HCT116 (cell line): ENCODE measurements around the gene SHROOM3.

Experiments
- ELF1 ChIP-seq: IDR thresholded peaks from 2 replicates; pipeline ENCODE4 v1.6.1; 2012; ENCODE audit warnings: low read depth, borderline replicate concordance
- EZH2 ChIP-seq: fragments of 200-600 bp; sonication (generic); IDR thresholded peaks from 2 replicates; pipeline ENCODE4 v1.6.1; 2017; ENCODE audit warnings: antibody characterized with exemption, mixed run types
- JUND ChIP-seq: IDR thresholded peaks from 2 replicates; pipeline ENCODE4 v1.6.1; 2012
- POLR2A ChIP-seq: IDR thresholded peaks from 2 replicates; pipeline ENCODE4 v1.7.0; 2011; ENCODE audit warnings: borderline replicate concordance; ENCODE audit not compliant: insufficient read depth, insufficient read length; ENCODE audit errors: extremely low read depth
- RAD21 ChIP-seq: IDR thresholded peaks from 2 replicates; pipeline ENCODE4 v1.6.1; 2012; ENCODE audit warnings: low read depth, mild to moderate bottlenecking
- SP1 ChIP-seq: IDR thresholded peaks from 2 replicates; pipeline ENCODE4 v1.6.1; 2012; ENCODE audit warnings: low read depth
- TF ChIP-seq, protein P1 (sequence below), 3 experiments: fragments of 200-600 bp in 1 of 3; sonication (generic) in 1 of 3; IDR thresholded peaks in 2 of 3; conservative IDR thresholded peaks in 1 of 3; 2 replicates each; pipeline ENCODE4 v1.5.1; 2012 to 2017; ENCODE audit warnings: low read depth in 2 of 3, low read length in 2 of 3, antibody characterized with exemption in 1 of 3, borderline replicate concordance in 1 of 3, control low read depth in 1 of 3, mild to moderate bottlenecking in 1 of 3, mixed read lengths in 1 of 3, mixed run types in 1 of 3, moderate library complexity in 1 of 3; ENCODE audit not compliant: insufficient read depth in 1 of 3

DNA sequence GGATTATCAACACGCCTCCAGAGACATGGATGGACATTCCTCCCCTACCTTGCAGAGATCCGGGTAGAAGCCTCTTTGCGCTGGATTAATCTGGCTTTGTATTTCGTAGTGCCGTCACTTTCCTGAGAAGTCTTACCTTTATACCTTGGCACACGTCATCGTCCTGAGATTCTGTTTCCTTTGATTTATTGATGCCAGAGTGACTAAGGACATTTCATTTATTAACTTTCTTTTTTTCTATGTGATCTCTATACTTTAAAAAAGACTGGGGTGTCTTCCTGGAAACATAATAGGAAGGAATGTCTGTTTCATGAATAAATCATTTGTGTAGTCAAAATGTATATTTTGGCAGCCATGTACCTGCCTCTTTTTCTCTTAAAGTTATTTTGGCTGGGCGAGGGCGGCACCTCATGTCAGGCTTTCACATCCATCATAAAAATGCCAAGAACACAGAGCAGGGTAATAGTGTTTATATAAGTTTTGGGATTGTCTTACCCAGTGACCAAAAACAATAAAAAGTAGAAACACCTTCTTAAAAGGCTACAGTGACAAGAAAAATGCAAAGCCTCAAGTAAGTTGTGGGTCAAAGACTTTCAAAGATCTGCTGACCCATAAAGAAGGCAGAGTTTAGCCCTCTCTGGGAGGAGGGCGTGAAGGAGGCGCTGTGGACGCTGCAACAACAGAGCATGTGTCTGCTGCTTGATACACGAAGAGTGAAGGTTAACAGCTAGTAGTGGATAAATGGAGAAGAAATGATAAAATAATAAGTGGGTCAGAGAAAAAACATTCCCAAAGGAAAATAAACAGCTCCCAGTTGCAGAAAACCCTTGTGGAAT lies 124.4 kb downstream of the SHROOM3 start:
- TF ChIP-seq, protein P1, sequence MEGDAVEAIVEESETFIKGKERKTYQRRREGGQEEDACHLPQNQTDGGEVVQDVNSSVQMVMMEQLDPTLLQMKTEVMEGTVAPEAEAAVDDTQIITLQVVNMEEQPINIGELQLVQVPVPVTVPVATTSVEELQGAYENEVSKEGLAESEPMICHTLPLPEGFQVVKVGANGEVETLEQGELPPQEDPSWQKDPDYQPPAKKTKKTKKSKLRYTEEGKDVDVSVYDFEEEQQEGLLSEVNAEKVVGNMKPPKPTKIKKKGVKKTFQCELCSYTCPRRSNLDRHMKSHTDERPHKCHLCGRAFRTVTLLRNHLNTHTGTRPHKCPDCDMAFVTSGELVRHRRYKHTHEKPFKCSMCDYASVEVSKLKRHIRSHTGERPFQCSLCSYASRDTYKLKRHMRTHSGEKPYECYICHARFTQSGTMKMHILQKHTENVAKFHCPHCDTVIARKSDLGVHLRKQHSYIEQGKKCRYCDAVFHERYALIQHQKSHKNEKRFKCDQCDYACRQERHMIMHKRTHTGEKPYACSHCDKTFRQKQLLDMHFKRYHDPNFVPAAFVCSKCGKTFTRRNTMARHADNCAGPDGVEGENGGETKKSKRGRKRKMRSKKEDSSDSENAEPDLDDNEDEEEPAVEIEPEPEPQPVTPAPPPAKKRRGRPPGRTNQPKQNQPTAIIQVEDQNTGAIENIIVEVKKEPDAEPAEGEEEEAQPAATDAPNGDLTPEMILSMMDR (IDR thresholded peaks at IDR 0.05 in 2 of 3, conservative IDR thresholded peaks at IDR 0.05 in 1 of 3; ENCODE audit: borderline replicate concordance in 1 of 3, insufficient read depth in 1 of 3, low read depth in 2 of 3, low read length in 2 of 3) = no peak
- TF ChIP-seq ELF1 = no peak
- TF ChIP-seq EZH2 = no peak
- TF ChIP-seq JUND = no peak
- TF ChIP-seq POLR2A = no peak
- TF ChIP-seq RAD21 = no peak
- TF ChIP-seq SP1 = no peak
